OCI-LY7 (cell line): ENCODE data around the gene ECD. TPM values are rescaled to one million over a fixed set of nuclear protein-coding genes. Genes with fewer than 3 reads are reported as not detected.

Experiments used
- BruUV-seq: library from RNA; stranded (reverse); fragments of 400-500 nt; replicated peaks from 2 replicates; lab custom pipeline; 2021; lab: Mats Ljungman, UMichigan
- CTCF ChIA-PET: fragments of 300-600 bp; sonication (Branson Sonifier 250); formaldehyde crosslinking; loops from one replicate; lab custom pipeline; 2022; ENCODE audit warnings: antibody characterized with exemption; ENCODE audit not compliant: unreplicated experiment; lab: Charles Lee
- POLR2A ChIA-PET: fragments of 300-600 bp; sonication (Branson Sonifier 250); formaldehyde crosslinking; loops from one replicate; lab custom pipeline; 2022; ENCODE audit warnings: antibody characterized with exemption; lab: Charles Lee
- DNase-seq: peaks from one replicate; pipeline ENCODE4 v3.0.0-alpha.2; 2015; ENCODE audit warnings: low spot score
- H2AFZ ChIP-seq: fragments of 200-600 bp; sonication (generic), shearing (Covaris generic); 2 replicates; pipeline ENCODE4 v1.6.1; 2014; ENCODE audit warnings: mild to moderate bottlenecking, antibody characterized with exemption, low read length, moderate library complexity
- H3K27ac ChIP-seq: fragments of 200-600 bp; sonication (generic); 2 replicates; pipeline ENCODE4 v1.5.1; 2014; ENCODE audit warnings: mixed run types, low read depth, mild to moderate bottlenecking, moderate library complexity, low read length, inconsistent platforms; ENCODE audit not compliant: poor library complexity, severe bottlenecking
- H3K36me3 ChIP-seq: fragments of 200-600 bp; sonication (generic); 2 replicates; pipeline ENCODE4 v1.6.1; 2014; ENCODE audit warnings: mild to moderate bottlenecking, antibody characterized with exemption, low read length, moderate library complexity, mixed read lengths; ENCODE audit not compliant: insufficient read depth
- H3K4me1 ChIP-seq: fragments of 200-600 bp; sonication (generic); 2 replicates; pipeline ENCODE4 v1.5.1; 2014; ENCODE audit warnings: mild to moderate bottlenecking, low read length; ENCODE audit not compliant: insufficient read depth, poor library complexity, severe bottlenecking
- H3K4me2 ChIP-seq: fragments of 200-600 bp; sonication (generic); 2 replicates; pipeline ENCODE4 v1.6.1; 2014; ENCODE audit warnings: mild to moderate bottlenecking, low read length
- H3K4me3 ChIP-seq: fragments of 200-600 bp; sonication (generic); 2 replicates; pipeline ENCODE4 v1.5.1; 2014; ENCODE audit warnings: mild to moderate bottlenecking, low read depth, low read length; ENCODE audit not compliant: poor library complexity, severe bottlenecking
- H3K79me2 ChIP-seq: fragments of 200-600 bp; sonication (generic); 2 replicates; pipeline ENCODE4 v1.6.1; 2016; ENCODE audit warnings: low read depth, mild to moderate bottlenecking, low read length, moderate library complexity, mixed read lengths; ENCODE audit not compliant: insufficient read depth
- H3K9me2 ChIP-seq: fragments of 200-600 bp; sonication (generic); 2 replicates; pipeline ENCODE4 v1.6.1; 2016; ENCODE audit warnings: mild to moderate bottlenecking, low read length, mixed read lengths; ENCODE audit not compliant: insufficient read depth
- H3K9me3 ChIP-seq: fragments of 200-600 bp; sonication (generic); 2 replicates; pipeline ENCODE4 v1.6.1; 2014; ENCODE audit warnings: mild to moderate bottlenecking, mixed run types, low read length, mixed read lengths
- H4K20me1 ChIP-seq: fragments of 200-600 bp; sonication (generic); 2 replicates; pipeline ENCODE4 v1.6.1; 2014; ENCODE audit warnings: mild to moderate bottlenecking, antibody characterized with exemption, low read length, moderate library complexity, mixed read lengths; ENCODE audit not compliant: insufficient read depth
- CTCF ChIP-seq: fragments of 200-600 bp; sonication (generic); conservative IDR thresholded peaks from 2 replicates; pipeline ENCODE4 v1.5.1; 2014; ENCODE audit warnings: mild to moderate bottlenecking, antibody characterized with exemption, low read length, moderate library complexity, mixed read lengths
- EZH2phosphoT487 ChIP-seq: fragments of 200-600 bp; sonication (generic); IDR thresholded peaks from 2 replicates; pipeline ENCODE4 v1.6.1; 2018; ENCODE audit warnings: low read depth, borderline replicate concordance, mild to moderate bottlenecking, mixed run types, antibody characterized with exemption, low read length, moderate library complexity, mixed read lengths
- intact Hi-C: fragments of 100-400 bp; cut with micrococcal nuclease; formaldehyde crosslinking; loops from one replicate; pipeline ENCODE4 v1.10.0; 2022; ENCODE audit not compliant: unreplicated experiment
- total RNA-seq, 2 experiments: library from RNA; depleted of rRNA in 1 of 2; stranded (reverse); fragments of >200 nt in 1 of 2; shearing (Covaris generic) in 1 of 2; gene quantifications; 2 replicates each; pipeline ENCODE4 v1.2.3, GENCODE V29; 2014 to 2022

ECD gene
- total RNA-seq, 2 experiments from 2014 or later, result 24.6 to 26.0 TPM

GRCh38 chr10:73093922-73094850, 73.6 kb downstream of the ECD start:
- H3K79me2 ChIP-seq, result peaks cover 60% of the 10 kb centered on the region
- H3K4me1 ChIP-seq, result peaks cover 23% of the 10 kb centered on the region
- H3K36me3 ChIP-seq, result peaks cover 7% of the 10 kb centered on the region; the same call in 1 of the 2 replicates
- H4K20me1 ChIP-seq, result peaks cover 11% of the 10 kb centered on the region; the same call in 1 of the 2 replicates
- no peaks in the 10 kb centered on the region for H3K9me3 ChIP-seq
- peak overlapping the region; percentile 87 for H3K4me3 ChIP-seq
- TF ChIP-seq EZH2phosphoT487 (no peak), CTCF (no peak)
- intact Hi-C loops, result no loop called here
- H3K4me2 ChIP-seq, result peak overlapping the region; percentile 87
- DNase-seq, result peak; percentile 21
- no TSS peak for BruUV-seq
- POLR2A ChIA-PET, result interaction anchor here (0.5 to 3.3 kb wide), 10 partner anchors 11 to 531 kb away, joined by 3 to 23 read pairs (median 6); partner anchors contain the start of genes DNAJC9 and FAM149B1
- H3K27ac ChIP-seq, result no peak overlapping the region
- CTCF ChIA-PET, result no interaction called here
- H3K9me2 ChIP-seq, result no peaks in the 10 kb centered on the region
- no peak overlapping the region for H2AFZ ChIP-seq

- POLR2A ChIA-PET, result interaction anchor here (0.6 to 0.9 kb wide), 5 partner anchors 9 to 946 kb away, joined by 3 to 7 read pairs (median 3); no protein-coding TSS in a partner anchor
- H3K9me2 ChIP-seq, result no peaks in the 10 kb centered on the region
- H3K36me3 ChIP-seq, result peaks cover 7% of the 10 kb centered on the region; the same call in 1 of the 2 replicates
- intact Hi-C loops, result no loop called here
- no TSS peak for BruUV-seq
- CTCF ChIA-PET, result no interaction called here
- H3K27ac ChIP-seq, result no peak overlapping the region
- H3K9me3 ChIP-seq, result no peaks in the 10 kb centered on the region
- peaks cover 65% of the 10 kb centered on the region for H3K79me2 ChIP-seq
- DNase-seq, result no peak
- TF ChIP-seq CTCF (no peak), EZH2phosphoT487 (no peak)
- H3K4me3 ChIP-seq, result no peak overlapping the region
- no peak overlapping the region for H3K4me2 ChIP-seq
- H3K4me1 ChIP-seq, result peaks cover 23% of the 10 kb centered on the region
- H2AFZ ChIP-seq, result no peak overlapping the region
- H4K20me1 ChIP-seq, result peaks cover 11% of the 10 kb centered on the region; the same call in 1 of the 2 replicates
Measured at GRCh38 chr10:73092830-73093229, 75.0 kb downstream of the ECD start.
